ENCODE results near the gene PRICKLE2.

The PRICKLE2 gene

GRCh38 chr3:64125561-64125960 is 99.7 kb downstream of the PRICKLE2 start:
- DNase-seq = no peak

GRCh38 chr3:64123931-64124330 is 101.3 kb downstream of the PRICKLE2 start:
- no peak for DNase-seq

GRCh38 chr3:64122476-64122875 is 102.8 kb downstream of the PRICKLE2 start:
- no peak for DNase-seq

GRCh38 chr3:64121750-64122311 is 103.4 kb downstream of the PRICKLE2 start:
- no peak for DNase-seq

- no peak for DNase-seq
These were observed 104.4 kb downstream of the PRICKLE2 start for GRCh38 chr3:64120876-64121275.

GRCh38 chr3:64117483-64117882 is 107.8 kb downstream of the PRICKLE2 start:
- no peak for DNase-seq

GRCh38 chr3:64114651-64115050 is 110.6 kb downstream of the PRICKLE2 start:
- DNase-seq = no peak

- DNase-seq = no peak
These were observed 113.4 kb downstream of the PRICKLE2 start for GRCh38 chr3:64111872-64112271.

- DNase-seq = no peak
These were observed 114.2 kb downstream of the PRICKLE2 start for GRCh38 chr3:64111083-64111482.

- DNase-seq = no peak
These were observed 115.2 kb downstream of the PRICKLE2 start for GRCh38 chr3:64110071-64110470.

GRCh38 chr3:64109438-64109837 is 115.8 kb downstream of the PRICKLE2 start:
- DNase-seq = no peak

- DNase-seq = no peak
These were observed 116.4 kb downstream of the PRICKLE2 start for GRCh38 chr3:64108784-64109317.

- DNase-seq = no peak
These were observed 117.0 kb downstream of the PRICKLE2 start for GRCh38 chr3:64108231-64108630.

- DNase-seq = no peak
These were observed 118.1 kb downstream of the PRICKLE2 start for GRCh38 chr3:64107190-64107589.

GRCh38 chr3:64105816-64106215 is 119.5 kb downstream of the PRICKLE2 start:
- no peak for DNase-seq

- no peak for DNase-seq
These were observed 120.6 kb downstream of the PRICKLE2 start for GRCh38 chr3:64104691-64105111.

GRCh38 chr3:64104006-64104405 is 121.3 kb downstream of the PRICKLE2 start:
- no peak for DNase-seq

- no peak for DNase-seq
These were observed 122.1 kb downstream of the PRICKLE2 start for GRCh38 chr3:64103131-64103530.

GRCh38 chr3:64102147-64102546 is 123.1 kb downstream of the PRICKLE2 start:
- no peak for DNase-seq

GRCh38 chr3:64099316-64099715 is 126.0 kb downstream of the PRICKLE2 start:
- no peak for DNase-seq

- no peak for DNase-seq
These were observed 126.6 kb downstream of the PRICKLE2 start for GRCh38 chr3:64098670-64099069.

GRCh38 chr3:64097920-64098319 is 127.3 kb downstream of the PRICKLE2 start:
- no peak for DNase-seq

- DNase-seq = no peak
These were observed 129.5 kb downstream of the PRICKLE2 start for GRCh38 chr3:64095802-64096201.

- no peak for DNase-seq
These were observed 130.6 kb downstream of the PRICKLE2 start for GRCh38 chr3:64094713-64095079.
